SK-N-SH (cell line): Measurements from ENCODE around the gene IER2. TPM values are rescaled to one million over a fixed set of nuclear protein-coding genes. Genes with fewer than 3 reads are reported as not detected.

Experiments
- CTCF ChIA-PET: fragments of 300-600, 350-600 bp; formaldehyde crosslinking; extraction: SDS; loops from one replicate; lab custom pipeline; 2021; lab: Yijun Ruan, JAX
- POLR2A ChIA-PET: fragments of 350-600 bp; sonication (Branson Sonifier 250); formaldehyde crosslinking; extraction: SDS; loops from one replicate; lab custom pipeline; 2020; ENCODE audit warnings: antibody characterized with exemption, inconsistent platforms; lab: Yijun Ruan, JAX
- DNase-seq: peaks from one replicate; pipeline ENCODE4 v3.0.0; 2012
- H2AFZ ChIP-seq: fragments of 200-600 bp; sonication (generic); 2 replicates; pipeline ENCODE4 v1.8.1; 2016; ENCODE audit warnings: antibody characterized with exemption, mild to moderate bottlenecking, low read depth
- H3F3A ChIP-seq: fragments of 200-600 bp; sonication (generic); replicated peaks from 2 replicates; pipeline ENCODE3; 2016; ENCODE audit warnings: antibody characterized with exemption, mild to moderate bottlenecking; ENCODE audit not compliant: insufficient read depth
- H3K27ac ChIP-seq, 2 experiments: fragments of 200-500 bp in 1 of 2; fragments of 200-600 bp in 1 of 2; sonication (Bioruptor generic) in 1 of 2; sonication (generic), shearing (Covaris generic) in 1 of 2; 2 replicates each; pipeline versions ENCODE4 v1.5.1 to v1.6.1; 2014 to 2016; ENCODE audit warnings: low read depth in 2 of 2, inconsistent platforms in 1 of 2, low read length in 1 of 2, mild to moderate bottlenecking in 1 of 2, mixed read lengths in 1 of 2
- H3K27me3 ChIP-seq: fragments of 200-600 bp; sonication (generic), shearing (Covaris generic); 2 replicates; pipeline ENCODE4 v1.6.1; 2016; ENCODE audit warnings: mixed run types; ENCODE audit not compliant: insufficient read depth
- H3K36me3 ChIP-seq, 2 experiments: fragments of 200-500 bp in 1 of 2; fragments of 200-600 bp in 1 of 2; sonication (Bioruptor generic) in 1 of 2; sonication (generic) in 1 of 2; replicated peaks in 1 of 2; 2 replicates each; pipeline versions ENCODE3 to v1.5.1; 2014 to 2016; ENCODE audit warnings: low read length in 1 of 2, mild to moderate bottlenecking in 1 of 2; ENCODE audit not compliant: insufficient read depth in 2 of 2, control insufficient read depth in 1 of 2
- H3K4me1 ChIP-seq, 2 experiments: fragments of 200-500 bp in 1 of 2; fragments of 200-600 bp in 1 of 2; sonication (Bioruptor generic) in 1 of 2; sonication (generic), shearing (Covaris generic) in 1 of 2; 2 replicates each; pipeline versions ENCODE4 v1.5.1 to v1.6.1; 2014 to 2016; ENCODE audit warnings: low read depth in 1 of 2, low read length in 1 of 2, mixed run types in 1 of 2; ENCODE audit not compliant: insufficient read depth in 2 of 2, control insufficient read depth in 1 of 2
- H3K4me2 ChIP-seq: fragments of 200-600 bp; sonication (generic), shearing (Covaris generic); 2 replicates; pipeline ENCODE4 v1.6.1; 2017; ENCODE audit warnings: mixed run types
- H3K4me3 ChIP-seq, 2 experiments: fragments of 200-500 bp in 1 of 2; fragments of 200-600 bp in 1 of 2; sonication (Bioruptor generic) in 1 of 2; sonication (generic), shearing (Covaris generic) in 1 of 2; 2 replicates each; pipeline versions ENCODE4 v1.5.1 to v1.8.1; 2014 to 2016; ENCODE audit warnings: low read depth in 2 of 2, inconsistent platforms in 1 of 2, low read length in 1 of 2, mild to moderate bottlenecking in 1 of 2, mixed read lengths in 1 of 2, moderate library complexity in 1 of 2
- H3K79me2 ChIP-seq: fragments of 200-600 bp; sonication (generic); 2 replicates; pipeline ENCODE4 v1.8.1; 2017; ENCODE audit warnings: mild to moderate bottlenecking; ENCODE audit not compliant: insufficient read depth
- H3K9ac ChIP-seq: fragments of 200-600 bp; sonication (generic); 2 replicates; pipeline ENCODE4 v1.6.1; 2017; ENCODE audit warnings: mixed run types
- H3K9me2 ChIP-seq: fragments of 200-600 bp; sonication (generic); 2 replicates; pipeline ENCODE4 v1.6.1; 2017; ENCODE audit warnings: mixed run types
- H3K9me3 ChIP-seq: fragments of 200-600 bp; sonication (generic); 2 replicates; pipeline ENCODE4 v1.6.1; 2017; ENCODE audit warnings: mixed run types, mild to moderate bottlenecking, moderate library complexity
- H4K20me1 ChIP-seq: fragments of 200-600 bp; sonication (generic); 2 replicates; pipeline ENCODE4 v1.6.1; 2017; ENCODE audit warnings: mild to moderate bottlenecking, mixed run types; ENCODE audit not compliant: insufficient read depth
- EZH2phosphoT487 ChIP-seq: fragments of 200-600 bp; sonication (generic); IDR thresholded peaks from 2 replicates; pipeline ENCODE4 v1.6.1; 2017; ENCODE audit warnings: low read depth, mixed run types, mild to moderate bottlenecking, antibody characterized with exemption, moderate library complexity, borderline replicate concordance
- FOXM1 ChIP-seq: IDR thresholded peaks from 2 replicates; pipeline ENCODE4 v1.4.0; 2012; ENCODE audit warnings: low read depth, mild to moderate bottlenecking
- GATA2 ChIP-seq: sonication (generic); formaldehyde crosslinking; IDR thresholded peaks from 2 replicates; pipeline ENCODE4 v1.5.0; 2020; ENCODE audit warnings: mild to moderate bottlenecking, missing genetic modification reagents
- JUND ChIP-seq: IDR thresholded peaks from 2 replicates; pipeline ENCODE4 v1.4.0; 2012
- MEF2A ChIP-seq: IDR thresholded peaks from 2 replicates; pipeline ENCODE4 v1.4.0; 2012; ENCODE audit warnings: low read depth, borderline replicate concordance
- NFIC ChIP-seq: IDR thresholded peaks from 2 replicates; pipeline ENCODE4 v1.4.0; 2012; ENCODE audit warnings: borderline replicate concordance
- NRF1 ChIP-seq: IDR thresholded peaks from 2 replicates; pipeline ENCODE4 v1.6.1; 2012; ENCODE audit warnings: low read depth, mild to moderate bottlenecking, low read length
- POLR2AphosphoS5 ChIP-seq: IDR thresholded peaks from 2 replicates; pipeline ENCODE4 v1.6.1; 2012; ENCODE audit warnings: low read depth, low read length
- RAD21 ChIP-seq: IDR thresholded peaks from 2 replicates; pipeline ENCODE4 v1.6.1; 2012; ENCODE audit warnings: mild to moderate bottlenecking, low read length
- RCOR1 ChIP-seq: fragments of 150-350 bp; IDR thresholded peaks from 2 replicates; pipeline ENCODE4 v1.6.1; 2017; ENCODE audit warnings: antibody characterized with exemption, low read length
- TCF12 ChIP-seq: IDR thresholded peaks from 2 replicates; pipeline ENCODE4 v1.4.0; 2012
- TEAD4 ChIP-seq: IDR thresholded peaks from 2 replicates; pipeline ENCODE4 v1.4.0; 2012; ENCODE audit warnings: mild to moderate bottlenecking, borderline replicate concordance; ENCODE audit not compliant: insufficient read depth
- YY1 ChIP-seq: IDR thresholded peaks from 2 replicates; pipeline ENCODE4 v1.4.0; 2012; ENCODE audit warnings: low read depth, mild to moderate bottlenecking
- WGBS: methylation state at CpG from one replicate; pipeline ENCODE4 v1.1.6; 2017; ENCODE audit warnings: low lambda C conversion rate; 5-methylcytosine and 5-hydroxymethylcytosine counted together
- polyA plus RNA-seq, 3 experiments: library from polyadenylated mRNA; depleted of rRNA; stranded (reverse); fragments of >200 nt; gene quantifications; 2 replicates each; pipeline ENCODE4 v1.2.3, GENCODE V29; 2012
- TF ChIP-seq, protein P1 (sequence below): IDR thresholded peaks from 2 replicates; pipeline ENCODE4; 2012
- TF ChIP-seq, protein P2 (sequence below): fragments of 200-600 bp; sonication (generic); IDR thresholded peaks from 2 replicates; pipeline ENCODE4 v1.6.1; 2017; ENCODE audit warnings: antibody characterized with exemption, mild to moderate bottlenecking, moderate library complexity
- TF ChIP-seq, protein P3 (sequence below): IDR thresholded peaks from 2 replicates; pipeline ENCODE4 v1.6.1; 2012; ENCODE audit warnings: mild to moderate bottlenecking, low read depth, low read length, moderate library complexity

Gene IER2
- polyA plus RNA-seq, 1 of the 3 experiments (the other 2 are of a cell fraction) = 115 TPM

DNA sequence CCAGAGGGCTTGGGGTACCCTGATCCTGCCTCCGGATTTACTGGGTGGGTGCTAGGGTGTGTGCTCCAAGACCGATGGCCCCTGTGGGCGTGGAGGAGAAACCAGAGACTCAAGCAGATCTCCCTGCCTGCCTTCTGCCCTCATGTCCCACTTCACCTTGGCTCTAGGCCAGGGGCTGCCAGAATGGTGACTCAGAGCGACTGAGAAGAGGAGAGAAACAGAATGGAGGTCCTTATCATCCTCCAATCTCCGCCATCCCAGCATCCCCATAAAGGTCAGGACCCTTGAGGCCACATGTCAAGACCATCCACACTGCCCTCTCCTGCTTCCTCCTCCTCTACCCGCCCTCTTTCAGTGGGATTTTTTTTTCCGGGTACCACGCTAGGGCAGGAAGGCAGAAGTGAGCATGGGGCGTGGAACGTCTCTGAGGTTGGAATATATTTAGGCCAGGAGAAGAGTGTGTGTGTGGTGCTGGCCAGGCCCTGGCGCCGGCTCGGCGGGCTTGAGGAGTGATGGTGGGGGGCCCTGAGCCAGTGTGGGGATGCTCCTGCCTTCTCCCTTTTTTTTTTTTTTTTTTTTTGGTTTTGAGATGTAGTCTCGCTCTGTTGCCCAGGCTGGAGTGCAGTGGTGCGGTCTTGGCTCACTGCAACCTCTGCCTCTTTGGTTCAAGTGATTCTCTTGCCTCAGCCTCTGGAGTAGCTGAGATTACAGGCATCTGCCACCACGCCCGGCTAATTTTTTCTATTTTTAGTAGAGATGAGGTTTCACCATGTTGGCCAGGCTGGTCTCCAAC is 22.3 kb downstream of the IER2 start (continued):
- TF ChIP-seq TEAD4 (peak; percentile 65), FOXM1 (peak; percentile 32; the same call in 1 of the 2 replicates), MEF2A (no peak; the same call in 1 of the 2 replicates), GATA2 (CRISPR knock-in tag) (peak; percentile 66; the same call in 1 of the 2 replicates), YY1 (peak; percentile 71), NFIC (peak; percentile 99), EZH2phosphoT487 (no peak)
- TF ChIP-seq, protein P1, sequence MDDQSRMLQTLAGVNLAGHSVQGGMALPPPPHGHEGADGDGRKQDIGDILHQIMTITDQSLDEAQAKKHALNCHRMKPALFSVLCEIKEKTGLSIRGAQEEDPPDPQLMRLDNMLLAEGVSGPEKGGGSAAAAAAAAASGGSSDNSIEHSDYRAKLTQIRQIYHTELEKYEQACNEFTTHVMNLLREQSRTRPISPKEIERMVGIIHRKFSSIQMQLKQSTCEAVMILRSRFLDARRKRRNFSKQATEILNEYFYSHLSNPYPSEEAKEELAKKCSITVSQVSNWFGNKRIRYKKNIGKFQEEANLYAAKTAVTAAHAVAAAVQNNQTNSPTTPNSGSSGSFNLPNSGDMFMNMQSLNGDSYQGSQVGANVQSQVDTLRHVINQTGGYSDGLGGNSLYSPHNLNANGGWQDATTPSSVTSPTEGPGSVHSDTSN = peak; percentile 70
- TF ChIP-seq, protein P2, sequence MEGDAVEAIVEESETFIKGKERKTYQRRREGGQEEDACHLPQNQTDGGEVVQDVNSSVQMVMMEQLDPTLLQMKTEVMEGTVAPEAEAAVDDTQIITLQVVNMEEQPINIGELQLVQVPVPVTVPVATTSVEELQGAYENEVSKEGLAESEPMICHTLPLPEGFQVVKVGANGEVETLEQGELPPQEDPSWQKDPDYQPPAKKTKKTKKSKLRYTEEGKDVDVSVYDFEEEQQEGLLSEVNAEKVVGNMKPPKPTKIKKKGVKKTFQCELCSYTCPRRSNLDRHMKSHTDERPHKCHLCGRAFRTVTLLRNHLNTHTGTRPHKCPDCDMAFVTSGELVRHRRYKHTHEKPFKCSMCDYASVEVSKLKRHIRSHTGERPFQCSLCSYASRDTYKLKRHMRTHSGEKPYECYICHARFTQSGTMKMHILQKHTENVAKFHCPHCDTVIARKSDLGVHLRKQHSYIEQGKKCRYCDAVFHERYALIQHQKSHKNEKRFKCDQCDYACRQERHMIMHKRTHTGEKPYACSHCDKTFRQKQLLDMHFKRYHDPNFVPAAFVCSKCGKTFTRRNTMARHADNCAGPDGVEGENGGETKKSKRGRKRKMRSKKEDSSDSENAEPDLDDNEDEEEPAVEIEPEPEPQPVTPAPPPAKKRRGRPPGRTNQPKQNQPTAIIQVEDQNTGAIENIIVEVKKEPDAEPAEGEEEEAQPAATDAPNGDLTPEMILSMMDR = no peak

DNA sequence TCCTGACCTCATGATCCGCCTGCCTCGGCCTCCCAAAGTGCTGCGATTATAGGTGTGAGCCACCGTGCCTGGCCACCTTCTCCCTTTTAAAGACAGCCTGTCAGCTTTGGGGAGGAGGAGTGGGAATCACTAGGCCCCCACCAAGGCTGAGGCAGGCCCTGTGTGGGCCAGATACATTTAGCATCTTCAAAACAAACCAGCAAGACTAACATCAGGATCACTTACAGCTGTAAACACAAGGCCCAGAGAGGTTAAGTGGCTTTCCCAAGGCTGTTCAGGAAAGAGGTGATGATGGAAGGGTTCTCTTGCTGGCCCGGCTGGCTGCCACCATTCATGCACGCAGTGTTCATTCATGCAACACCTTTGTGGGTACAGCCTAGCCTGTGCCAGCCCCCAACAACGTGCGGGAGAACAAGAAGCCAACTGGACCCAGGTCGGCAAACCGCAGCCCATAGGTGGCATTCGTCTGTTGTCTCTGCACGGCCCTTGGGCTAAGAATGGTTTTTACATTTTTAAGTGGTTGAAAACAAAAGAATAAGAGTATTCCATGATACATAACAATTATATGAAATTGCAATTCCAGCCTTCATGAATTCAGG is 23.0 kb downstream of the IER2 start:
- Histone ChIP-seq H3K36me3 (no peaks in the 10 kb centered on the region), H3K9ac (peak overlapping the region; percentile 36; the same call in 1 of the 2 replicates), H3K27me3 (no peaks in the 10 kb centered on the region), H3K79me2 (peaks cover 19% of the 10 kb centered on the region), H3K9me3 (no peaks in the 10 kb centered on the region), H2AFZ (peak overlapping the region; percentile 61), H3F3A (peaks cover 20% of the 10 kb centered on the region), H3K9me2 (no peaks in the 10 kb centered on the region), H4K20me1 (no peaks in the 10 kb centered on the region), H3K4me1 (peaks cover 8 to 28% of the 10 kb centered on the region in 2 experiments; a peak in 3 of 4 replicates), H3K27ac (peak overlapping the region; percentile 8 to 100; a peak in 3 of 4 replicates), H3K4me2 (peak overlapping the region; percentile 49), H3K4me3 (no peak overlapping the region)
- ChIA-PET CTCF (interaction anchor here (0.7 to 2.3 kb wide), 2 partner anchors 20 to 21 kb away, joined by 3 to 6 read pairs; no protein-coding TSS in a partner anchor), POLR2A (interaction anchor here (0.6 kb wide), 1 partner anchor 13 kb away, joined by 3 read pairs; no protein-coding TSS in a partner anchor)
- DNase-seq = no peak
- WGBS = 94% methylated on average over 8 of the region's 12 CpGs
- TF ChIP-seq, protein P3, sequence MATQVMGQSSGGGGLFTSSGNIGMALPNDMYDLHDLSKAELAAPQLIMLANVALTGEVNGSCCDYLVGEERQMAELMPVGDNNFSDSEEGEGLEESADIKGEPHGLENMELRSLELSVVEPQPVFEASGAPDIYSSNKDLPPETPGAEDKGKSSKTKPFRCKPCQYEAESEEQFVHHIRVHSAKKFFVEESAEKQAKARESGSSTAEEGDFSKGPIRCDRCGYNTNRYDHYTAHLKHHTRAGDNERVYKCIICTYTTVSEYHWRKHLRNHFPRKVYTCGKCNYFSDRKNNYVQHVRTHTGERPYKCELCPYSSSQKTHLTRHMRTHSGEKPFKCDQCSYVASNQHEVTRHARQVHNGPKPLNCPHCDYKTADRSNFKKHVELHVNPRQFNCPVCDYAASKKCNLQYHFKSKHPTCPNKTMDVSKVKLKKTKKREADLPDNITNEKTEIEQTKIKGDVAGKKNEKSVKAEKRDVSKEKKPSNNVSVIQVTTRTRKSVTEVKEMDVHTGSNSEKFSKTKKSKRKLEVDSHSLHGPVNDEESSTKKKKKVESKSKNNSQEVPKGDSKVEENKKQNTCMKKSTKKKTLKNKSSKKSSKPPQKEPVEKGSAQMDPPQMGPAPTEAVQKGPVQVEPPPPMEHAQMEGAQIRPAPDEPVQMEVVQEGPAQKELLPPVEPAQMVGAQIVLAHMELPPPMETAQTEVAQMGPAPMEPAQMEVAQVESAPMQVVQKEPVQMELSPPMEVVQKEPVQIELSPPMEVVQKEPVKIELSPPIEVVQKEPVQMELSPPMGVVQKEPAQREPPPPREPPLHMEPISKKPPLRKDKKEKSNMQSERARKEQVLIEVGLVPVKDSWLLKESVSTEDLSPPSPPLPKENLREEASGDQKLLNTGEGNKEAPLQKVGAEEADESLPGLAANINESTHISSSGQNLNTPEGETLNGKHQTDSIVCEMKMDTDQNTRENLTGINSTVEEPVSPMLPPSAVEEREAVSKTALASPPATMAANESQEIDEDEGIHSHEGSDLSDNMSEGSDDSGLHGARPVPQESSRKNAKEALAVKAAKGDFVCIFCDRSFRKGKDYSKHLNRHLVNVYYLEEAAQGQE = no peak
- TF ChIP-seq RAD21 (no peak), YY1 (no peak), TEAD4 (no peak), TCF12 (no peak), NRF1 (no peak), RCOR1 (no peak), POLR2AphosphoS5 (no peak), JUND (no peak)
